Astrocyte (in vitro differentiated cells and primary cell): ENCODE data around the gene MBD3L3.

Source experiments
- EZH2 ChIP-seq: IDR thresholded peaks from 2 replicates; pipeline ENCODE4 v1.6.1; 2012; ENCODE audit warnings: mild to moderate bottlenecking, low read length, inconsistent platforms; ENCODE audit not compliant: insufficient read depth
- TF ChIP-seq, protein P1 (sequence below): IDR thresholded peaks from 2 replicates; pipeline ENCODE4 v1.5.1; 2011; ENCODE audit warnings: low read depth, mild to moderate bottlenecking, inconsistent platforms, low read length, moderate library complexity; ENCODE audit not compliant: insufficient read depth

- TF ChIP-seq, protein P1, sequence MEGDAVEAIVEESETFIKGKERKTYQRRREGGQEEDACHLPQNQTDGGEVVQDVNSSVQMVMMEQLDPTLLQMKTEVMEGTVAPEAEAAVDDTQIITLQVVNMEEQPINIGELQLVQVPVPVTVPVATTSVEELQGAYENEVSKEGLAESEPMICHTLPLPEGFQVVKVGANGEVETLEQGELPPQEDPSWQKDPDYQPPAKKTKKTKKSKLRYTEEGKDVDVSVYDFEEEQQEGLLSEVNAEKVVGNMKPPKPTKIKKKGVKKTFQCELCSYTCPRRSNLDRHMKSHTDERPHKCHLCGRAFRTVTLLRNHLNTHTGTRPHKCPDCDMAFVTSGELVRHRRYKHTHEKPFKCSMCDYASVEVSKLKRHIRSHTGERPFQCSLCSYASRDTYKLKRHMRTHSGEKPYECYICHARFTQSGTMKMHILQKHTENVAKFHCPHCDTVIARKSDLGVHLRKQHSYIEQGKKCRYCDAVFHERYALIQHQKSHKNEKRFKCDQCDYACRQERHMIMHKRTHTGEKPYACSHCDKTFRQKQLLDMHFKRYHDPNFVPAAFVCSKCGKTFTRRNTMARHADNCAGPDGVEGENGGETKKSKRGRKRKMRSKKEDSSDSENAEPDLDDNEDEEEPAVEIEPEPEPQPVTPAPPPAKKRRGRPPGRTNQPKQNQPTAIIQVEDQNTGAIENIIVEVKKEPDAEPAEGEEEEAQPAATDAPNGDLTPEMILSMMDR = no peak
- no peak for TF ChIP-seq EZH2
Measured at GRCh38 chr19:7072541-7072940, 14.1 kb upstream of the MBD3L3 start.
